ENCODE results near the gene GNB4. TPM values are rescaled to one million over a fixed set of nuclear protein-coding genes. Genes with fewer than 3 reads are reported as not detected.

The GNB4 gene
- total RNA-seq, 1 donor from 2014 or later: 18.7 TPM

GRCh38 chr3:179398574-179399231 is 52.6 kb downstream of the GNB4 start:
- no peak overlapping the region for H3K27ac Mint-ChIP-seq
- no peaks in the 10 kb centered on the region for H3K4me1 Mint-ChIP-seq
- no peak for TF ChIP-seq CTCF (IDR thresholded peaks at IDR 0.05; ENCODE audit: unreplicated experiment)
- H3K4me3 Mint-ChIP-seq: no peak overlapping the region
- H3K27me3 Mint-ChIP-seq (ENCODE audit: low read depth): no peaks in the 10 kb centered on the region
- no peaks in the 10 kb centered on the region for H3K9me3 Mint-ChIP-seq
- no peak for DNase-seq (ENCODE audit: low spot score in 2 of 2, unreplicated experiment in 2 of 2)
- peaks cover 17% of the 10 kb centered on the region for H3K36me3 Mint-ChIP-seq

- no peak for TF ChIP-seq CTCF (IDR thresholded peaks at IDR 0.05; ENCODE audit: unreplicated experiment)
- Mint-ChIP-seq H3K4me1 (no peaks in the 10 kb centered on the region), H3K9me3 (no peaks in the 10 kb centered on the region), H3K4me3 (no peak overlapping the region), H3K27me3 (ENCODE audit: low read depth) (no peaks in the 10 kb centered on the region), H3K36me3 (peaks cover 23% of the 10 kb centered on the region), H3K27ac (no peak overlapping the region)
- DNase-seq (ENCODE audit: low spot score in 2 of 2, unreplicated experiment in 2 of 2): no peak
Observed at GRCh38 chr3:179391906-179392305, 59.4 kb downstream of the GNB4 start.

- H3K4me3 Mint-ChIP-seq: no peak overlapping the region
- no peak for TF ChIP-seq CTCF (IDR thresholded peaks at IDR 0.05; ENCODE audit: unreplicated experiment)
- no peaks in the 10 kb centered on the region for H3K27me3 Mint-ChIP-seq (ENCODE audit: low read depth)
- no peak overlapping the region for H3K27ac Mint-ChIP-seq
- no peaks in the 10 kb centered on the region for H3K9me3 Mint-ChIP-seq
- H3K4me1 Mint-ChIP-seq: no peaks in the 10 kb centered on the region
- no peak for DNase-seq (ENCODE audit: low spot score in 2 of 2, unreplicated experiment in 2 of 2)
- H3K36me3 Mint-ChIP-seq: peaks cover 19% of the 10 kb centered on the region
Observed at GRCh38 chr3:179376474-179376873, 74.8 kb downstream of the GNB4 start.

- DNase-seq (ENCODE audit: low spot score in 2 of 2, unreplicated experiment in 2 of 2): no peak
- Mint-ChIP-seq H3K4me3 (no peak overlapping the region), H3K4me1 (no peaks in the 10 kb centered on the region), H3K27ac (no peak overlapping the region), H3K27me3 (ENCODE audit: low read depth) (no peaks in the 10 kb centered on the region), H3K9me3 (no peaks in the 10 kb centered on the region), H3K36me3 (peaks cover 21% of the 10 kb centered on the region)
- no peak for TF ChIP-seq CTCF (IDR thresholded peaks at IDR 0.05; ENCODE audit: unreplicated experiment)
Observed at GRCh38 chr3:179375091-179375999, 75.9 kb downstream of the GNB4 start.

- Mint-ChIP-seq H3K27ac (no peak overlapping the region), H3K4me1 (no peaks in the 10 kb centered on the region), H3K27me3 (ENCODE audit: low read depth) (no peaks in the 10 kb centered on the region), H3K9me3 (no peaks in the 10 kb centered on the region), H3K36me3 (peaks cover 17% of the 10 kb centered on the region), H3K4me3 (no peak overlapping the region)
- DNase-seq (ENCODE audit: low spot score in 2 of 2, unreplicated experiment in 2 of 2): no peak
- TF ChIP-seq CTCF (IDR thresholded peaks at IDR 0.05; ENCODE audit: unreplicated experiment): no peak
Observed at GRCh38 chr3:179373938-179374337, 77.3 kb downstream of the GNB4 start.
